Measurements from ENCODE around the gene SLC44A4. TPM values are rescaled to one million over a fixed set of nuclear protein-coding genes. Genes with fewer than 3 reads are reported as not detected.
"Not testable (repeated sequence)": the region's sequence is repeated elsewhere in the genome, so short reads cannot be mapped to it uniquely, and the experiment has no call there.

The SLC44A4 gene
- total and polyA plus RNA-seq, 2 of the 8 experiments (the other 6 are each of a cell fraction or from before 2014, with no cell fraction given) = 4.8 to 7.0 TPM

GRCh38 chr6:31906727-31907126, 27.9 kb upstream of the SLC44A4 start:
- H3K18ac ChIP-seq (ENCODE audit: extremely low read depth, low read length); H3K27ac ChIP-seq (ENCODE audit: low read depth, low read length); H2AFZ ChIP-seq (ENCODE audit: low read length); H4K5ac ChIP-seq (ENCODE audit: insufficient read length, low read depth, low read length); H2AK5ac ChIP-seq (ENCODE audit: low read depth, low read length); H3K4ac ChIP-seq (replicated peaks; ENCODE audit: insufficient read length, low read depth, low read length); H2BK15ac ChIP-seq (ENCODE audit: low read length); FAIRE-seq; H4K8ac ChIP-seq (ENCODE audit: extremely low read depth, insufficient read depth, low read length); H2BK120ac ChIP-seq (replicated peaks; ENCODE audit: low read depth, low read length); H3K56ac ChIP-seq (replicated peaks; ENCODE audit: insufficient read length, low read depth, low read length); H3K9ac ChIP-seq (replicated peaks in 1 of 4; ENCODE audit: extremely low read depth in 1 of 4, low read depth in 3 of 4, low read length in 3 of 4); H3K79me1 ChIP-seq (ENCODE audit: low read depth, low read length); H2BK20ac ChIP-seq (ENCODE audit: low read length); H3K36me3 ChIP-seq (ENCODE audit: control insufficient read depth in 2 of 4, insufficient read depth in 4 of 4, low read length in 3 of 4); H3K4me3 ChIP-seq (ENCODE audit: extremely low read depth in 1 of 4, insufficient read depth in 2 of 4, low read depth in 3 of 4, low read length in 4 of 4); H3K79me2 ChIP-seq (ENCODE audit: control insufficient read depth in 1 of 2, insufficient read depth in 2 of 2, low read length in 2 of 2); DNase-seq (ENCODE audit: low read depth in 1 of 2, low spot score in 2 of 2); H2BK5ac ChIP-seq (ENCODE audit: low read depth, low read length); H4K20me1 ChIP-seq (replicated peaks in 1 of 2; ENCODE audit: control insufficient read depth in 1 of 2, insufficient read depth in 2 of 2, low read length in 2 of 2); H3K14ac ChIP-seq (ENCODE audit: insufficient read length); H3K27me3 ChIP-seq (replicated peaks in 1 of 4; ENCODE audit: control insufficient read depth in 3 of 4, extremely low read depth in 1 of 4, insufficient read depth in 3 of 4, low read length in 3 of 4); H2BK12ac ChIP-seq (ENCODE audit: low read depth, low read length); H3K23ac ChIP-seq (ENCODE audit: insufficient read length); H3K23me2 ChIP-seq (ENCODE audit: low read depth, low read length); H4K91ac ChIP-seq (replicated peaks; ENCODE audit: insufficient read length, low read length); H3K9me3 ChIP-seq (ENCODE audit: insufficient read depth in 2 of 2, low read depth in 1 of 2, low read length in 1 of 2): not testable (repeated sequence)
- POLR2A ChIA-PET (ENCODE audit: partially characterized antibody) = interaction anchor here (0.6 to 2.8 kb wide), 9 partner anchors 9 to 349 kb away, joined by 3 to 10 read pairs (median 5); partner anchors contain the start of gene EHMT2
- Histone ChIP-seq H3K4me2 (ENCODE audit: insufficient read depth in 1 of 2, low read depth in 2 of 2, low read length in 2 of 2) (peak overlapping the region in 1 of 2 experiments; percentile 58; a peak in 3 of 4 replicates), H3K4me1 (replicated peaks in 1 of 4; ENCODE audit: control insufficient read depth in 3 of 4, insufficient read depth in 4 of 4, low read length in 3 of 4) (peaks cover 0 to 11% (median 5%) of the 10 kb centered on the region in 4 experiments; a peak in 5 of 7 replicates)
- WGBS, 2 experiments (ENCODE audit: extremely low coverage in 1 of 2, insufficient coverage in 1 of 2, insufficient read length in 1 of 2, insufficient replicate concordance in 2 of 2, low coverage in 1 of 2, low lambda C conversion rate in 2 of 2, missing lambda C conversion rate in 1 of 2) = 75% methylated on average over 8 of the region's 8 CpGs; no CpG with 5 or more reads in 1 of the 2 experiments
- CTCF ChIA-PET (ENCODE audit: partially characterized antibody) = interaction anchor here (0.6 to 1.9 kb wide), 6 partner anchors 9 to 46 kb away, joined by 3 to 10 read pairs (median 5); no protein-coding TSS in a partner anchor

All from H1 (cell line).